IPS-20b (cell line): ENCODE measurements around the gene CEND1.

Experiments
- H3K27ac ChIP-seq: one replicate; pipeline ENCODE4 v1.5.1; 2013; ENCODE audit warnings: low read length
- H3K27me3 ChIP-seq: 2 replicates; pipeline ENCODE4 v1.6.1; 2013; ENCODE audit warnings: mild to moderate bottlenecking, low read length, inconsistent platforms; ENCODE audit not compliant: insufficient read depth
- H3K36me3 ChIP-seq: 2 replicates; pipeline ENCODE4 v1.6.1; 2013; ENCODE audit warnings: low read depth, mild to moderate bottlenecking, inconsistent platforms, low read length, moderate library complexity; ENCODE audit not compliant: insufficient read depth
- H3K4me1 ChIP-seq: 2 replicates; pipeline ENCODE4 v1.6.1; 2013; ENCODE audit warnings: mild to moderate bottlenecking, control low read depth, inconsistent platforms, low read length, moderate library complexity; ENCODE audit not compliant: insufficient read depth
- H3K4me3 ChIP-seq: 2 replicates; pipeline ENCODE4 v1.5.1; 2013; ENCODE audit warnings: mild to moderate bottlenecking, low read length, inconsistent platforms
- H3K9ac ChIP-seq: 2 replicates; pipeline ENCODE4 v1.6.1; 2013; ENCODE audit warnings: low read depth, mild to moderate bottlenecking, inconsistent platforms, low read length, moderate library complexity
- H3K9me3 ChIP-seq: 2 replicates; pipeline ENCODE4 v1.6.1; 2013; ENCODE audit warnings: mild to moderate bottlenecking, low read depth, low read length, inconsistent platforms; ENCODE audit not compliant: insufficient read depth

CEND1 gene

GRCh38 chr11:789943-790342, at the start of gene CEND1:
CEND1 (minus strand) TSS chr11:790090; CDS start chr11:788576, 1,514 bp downstream.
- H3K36me3 ChIP-seq, result peaks cover 8% of the 10 kb centered on the region; the same call in 1 of the 2 replicates
- H3K9ac ChIP-seq, result no peak within 1 kb of the TSS; the same call in 1 of the 2 replicates
- H3K27me3 ChIP-seq, result no peaks in the 10 kb centered on the region
- H3K4me3 ChIP-seq, result no peak within 1 kb of the TSS; the same call in 1 of the 2 replicates
- H3K4me1 ChIP-seq, result peaks cover 4% of the 10 kb centered on the region; the same call in 1 of the 2 replicates
- H3K27ac ChIP-seq, result no peak within 1 kb of the TSS
- no peaks in the 10 kb centered on the region for H3K9me3 ChIP-seq

- Histone ChIP-seq H3K9me3 (no peaks in the 10 kb centered on the region), H3K4me3 (no peak overlapping the region), H3K36me3 (peaks cover 43% of the 10 kb centered on the region), H3K27me3 (no peaks in the 10 kb centered on the region), H3K9ac (no peak overlapping the region), H3K4me1 (peaks cover 10% of the 10 kb centered on the region), H3K27ac (no peak overlapping the region)
Measured at GRCh38 chr11:839280-839623, 49.4 kb upstream of the CEND1 start.

GRCh38 chr11:838441-839279, 48.8 kb upstream of the CEND1 start:
- Histone ChIP-seq H3K36me3 (peaks cover 43% of the 10 kb centered on the region), H3K27me3 (peaks cover 4% of the 10 kb centered on the region; the same call in 1 of the 2 replicates), H3K4me1 (peaks cover 13% of the 10 kb centered on the region), H3K9ac (no peak overlapping the region), H3K9me3 (no peaks in the 10 kb centered on the region), H3K4me3 (no peak overlapping the region), H3K27ac (no peak overlapping the region)

GRCh38 chr11:837990-838307, 48.1 kb upstream of the CEND1 start:
- Histone ChIP-seq H3K4me1 (peaks cover 13% of the 10 kb centered on the region), H3K27me3 (peaks cover 8% of the 10 kb centered on the region; the same call in 1 of the 2 replicates), H3K27ac (no peak overlapping the region), H3K4me3 (no peak overlapping the region), H3K9me3 (no peaks in the 10 kb centered on the region), H3K9ac (no peak overlapping the region), H3K36me3 (peaks cover 43% of the 10 kb centered on the region)

- H3K27me3 ChIP-seq, result peaks cover 10% of the 10 kb centered on the region; the same call in 1 of the 2 replicates
- no peak overlapping the region for H3K27ac ChIP-seq
- no peak overlapping the region for H3K9ac ChIP-seq
- no peaks in the 10 kb centered on the region for H3K9me3 ChIP-seq
- H3K4me3 ChIP-seq, result no peak overlapping the region
- H3K4me1 ChIP-seq, result peaks cover 13% of the 10 kb centered on the region
- peaks cover 43% of the 10 kb centered on the region for H3K36me3 ChIP-seq
Measured at GRCh38 chr11:837189-837989, 47.5 kb upstream of the CEND1 start.

GRCh38 chr11:836700-837099, 46.8 kb upstream of the CEND1 start:
- H3K27me3 ChIP-seq, result peaks cover 17% of the 10 kb centered on the region
- no peaks in the 10 kb centered on the region for H3K9me3 ChIP-seq
- no peak overlapping the region for H3K9ac ChIP-seq
- peaks cover 43% of the 10 kb centered on the region for H3K36me3 ChIP-seq
- peaks cover 19% of the 10 kb centered on the region for H3K4me1 ChIP-seq
- no peak overlapping the region for H3K27ac ChIP-seq
- H3K4me3 ChIP-seq, result no peak overlapping the region

GRCh38 chr11:836274-836673, 46.4 kb upstream of the CEND1 start:
- Histone ChIP-seq H3K4me1 (peaks cover 21% of the 10 kb centered on the region), H3K9ac (no peak overlapping the region), H3K27ac (no peak overlapping the region), H3K36me3 (peaks cover 43% of the 10 kb centered on the region), H3K4me3 (no peak overlapping the region), H3K27me3 (peaks cover 21% of the 10 kb centered on the region), H3K9me3 (no peaks in the 10 kb centered on the region)

GRCh38 chr11:834371-835316, 44.8 kb upstream of the CEND1 start:
- H3K4me1 ChIP-seq, result peaks cover 16% of the 10 kb centered on the region

GRCh38 chr11:833849-834311, 44.0 kb upstream of the CEND1 start:
- Histone ChIP-seq H3K9me3 (no peaks in the 10 kb centered on the region), H3K4me3 (peak overlapping the region; percentile 69; the same call in 1 of the 2 replicates), H3K9ac (no peak overlapping the region), H3K4me1 (peaks cover 18% of the 10 kb centered on the region), H3K36me3 (peaks cover 22% of the 10 kb centered on the region; the same call in 1 of the 2 replicates), H3K27ac (no peak overlapping the region), H3K27me3 (peaks cover 45% of the 10 kb centered on the region)

More at GRCh38 chr11:834371-835316, 44.8 kb upstream of the CEND1 start:
- Histone ChIP-seq H3K9me3 (no peaks in the 10 kb centered on the region), H3K27me3 (peaks cover 37% of the 10 kb centered on the region), H3K36me3 (peaks cover 30% of the 10 kb centered on the region), H3K9ac (no peak overlapping the region), H3K27ac (no peak overlapping the region), H3K4me3 (no peak overlapping the region)

- Histone ChIP-seq H3K9me3 (no peaks in the 10 kb centered on the region), H3K27me3 (peaks cover 51% of the 10 kb centered on the region), H3K27ac (no peak overlapping the region), H3K4me3 (peak overlapping the region; percentile 69), H3K4me1 (peaks cover 19% of the 10 kb centered on the region), H3K36me3 (peaks cover 17% of the 10 kb centered on the region; the same call in 1 of the 2 replicates), H3K9ac (peak overlapping the region; percentile 74; the same call in 1 of the 2 replicates)
Measured at GRCh38 chr11:833114-833791, 43.4 kb upstream of the CEND1 start.
